Activated naive CD8-positive, alpha-beta T cell treated with anti-CD3 and anti-CD28 coated beads, Interleukin-2, amount 50 U/mL, for 24 hours (primary cell): Measurements from ENCODE around the gene USP47.
A peak's percentile ranks its signal among the peaks of the same experiment; 100 is the strongest.

Experiments used
- ATAC-seq: fragments of 150-1000 bp; cut with Tn5 transposase; one replicate; pipeline ENCODE4 v1.10.0; 2021
- DNase-seq: peaks from one replicate; pipeline ENCODE4 v3.0.0; 2021
- H3K27ac Mint-ChIP-seq: one replicate; pipeline ENCODE4 v1.8.0; 2021; ENCODE audit warnings: mild to moderate bottlenecking, mixed read lengths
- H3K27me3 Mint-ChIP-seq: one replicate; pipeline ENCODE4 v1.8.0; 2021; ENCODE audit warnings: mixed read lengths
- H3K36me3 Mint-ChIP-seq: one replicate; pipeline ENCODE4 v1.8.0; 2021; ENCODE audit warnings: low read depth, mixed read lengths
- H3K4me1 Mint-ChIP-seq: one replicate; pipeline ENCODE4 v1.8.0; 2021; ENCODE audit warnings: mixed read lengths
- H3K4me3 Mint-ChIP-seq: one replicate; pipeline ENCODE4 v1.8.0; 2021; ENCODE audit warnings: mild to moderate bottlenecking, moderate library complexity, mixed read lengths
- H3K9me3 Mint-ChIP-seq: one replicate; pipeline ENCODE4 v1.8.0; 2021; ENCODE audit warnings: mixed read lengths

The USP47 gene

DNA sequence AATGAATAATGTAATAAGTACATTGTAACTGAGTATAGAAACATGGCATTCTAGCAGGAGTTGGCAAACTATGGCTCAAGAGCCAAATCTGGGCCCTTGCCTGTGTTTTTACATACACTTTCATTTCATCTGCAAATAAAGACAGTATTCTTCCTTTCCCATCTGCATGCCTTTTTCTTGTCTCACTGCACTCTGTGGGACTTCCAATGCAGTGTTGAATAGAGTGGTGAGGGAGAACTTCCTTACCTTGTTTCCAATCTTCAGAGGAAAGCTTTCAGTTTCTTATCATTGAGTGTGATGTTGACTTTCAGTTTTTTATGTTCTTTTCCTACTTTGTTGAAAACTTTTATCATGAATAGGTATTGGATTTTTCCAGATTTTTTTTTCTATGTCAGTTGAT lies 82.1 kb downstream of the USP47 start:
- H3K4me1 Mint-ChIP-seq = peaks cover 5% of the 10 kb centered on the region
- no peaks in the 10 kb centered on the region for H3K27me3 Mint-ChIP-seq
- H3K27ac Mint-ChIP-seq = no peak overlapping the region
- peaks cover 51% of the 10 kb centered on the region for H3K36me3 Mint-ChIP-seq
- H3K9me3 Mint-ChIP-seq = no peaks in the 10 kb centered on the region
- no peak for DNase-seq
- H3K4me3 Mint-ChIP-seq = no peak overlapping the region
- ATAC-seq = no peak

GRCh38 chr11:11929920-11930319 lies 88.1 kb downstream of the USP47 start:
- H3K27ac Mint-ChIP-seq = no peak overlapping the region
- no peak overlapping the region for H3K4me3 Mint-ChIP-seq
- H3K36me3 Mint-ChIP-seq = peaks cover 44% of the 10 kb centered on the region

DNA sequence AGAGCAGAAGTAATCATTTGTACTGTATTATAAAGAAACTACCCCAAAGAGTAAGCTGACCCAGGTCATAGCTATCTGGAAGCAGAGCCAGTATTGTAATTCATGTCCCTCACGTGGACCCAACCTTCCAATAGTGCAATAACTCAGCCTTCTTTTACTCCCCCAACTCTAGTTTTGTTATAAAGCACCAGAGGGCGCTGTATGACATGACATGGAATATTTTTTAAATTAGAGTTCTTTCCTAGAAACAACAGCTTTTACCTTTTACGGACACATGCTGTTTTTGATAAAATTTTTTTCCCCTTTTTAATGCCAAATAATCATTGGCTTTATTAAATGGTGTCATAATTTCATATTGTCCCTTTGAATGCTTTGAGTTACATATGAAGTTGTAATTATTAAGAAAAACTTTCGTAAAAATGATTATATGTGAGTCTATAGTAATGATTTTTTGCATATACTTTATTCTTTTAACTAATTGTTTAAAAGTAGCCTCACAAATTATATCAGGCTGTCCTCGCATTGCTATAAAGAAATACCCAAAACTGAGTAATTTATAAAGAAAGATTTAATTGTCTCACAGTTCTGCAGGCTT lies 89.8 kb downstream of the USP47 start:
- Mint-ChIP-seq H3K9me3 (no peaks in the 10 kb centered on the region), H3K4me3 (no peak overlapping the region), H3K27me3 (no peaks in the 10 kb centered on the region), H3K4me1 (no peaks in the 10 kb centered on the region), H3K36me3 (peaks cover 31% of the 10 kb centered on the region), H3K27ac (no peak overlapping the region)
- ATAC-seq = no peak
- DNase-seq = no peak

More at GRCh38 chr11:11929920-11930319, 88.1 kb downstream of the USP47 start:
- H3K27me3 Mint-ChIP-seq = no peaks in the 10 kb centered on the region
- H3K9me3 Mint-ChIP-seq = no peaks in the 10 kb centered on the region
- DNase-seq = no peak
- no peak for ATAC-seq
- no peaks in the 10 kb centered on the region for H3K4me1 Mint-ChIP-seq

GRCh38 chr11:11935536-11935935 lies 93.8 kb downstream of the USP47 start:
- Mint-ChIP-seq H3K27me3 (no peaks in the 10 kb centered on the region), H3K27ac (no peak overlapping the region), H3K36me3 (peaks cover 41% of the 10 kb centered on the region), H3K9me3 (no peaks in the 10 kb centered on the region), H3K4me1 (no peaks in the 10 kb centered on the region), H3K4me3 (no peak overlapping the region)
- ATAC-seq (no peak), DNase-seq (no peak)

- H3K27me3 Mint-ChIP-seq = no peaks in the 10 kb centered on the region
- DNase-seq (no peak), ATAC-seq (no peak)
- no peaks in the 10 kb centered on the region for H3K9me3 Mint-ChIP-seq
- no peak overlapping the region for H3K27ac Mint-ChIP-seq
- peaks cover 48% of the 10 kb centered on the region for H3K36me3 Mint-ChIP-seq
- no peak overlapping the region for H3K4me3 Mint-ChIP-seq
- no peaks in the 10 kb centered on the region for H3K4me1 Mint-ChIP-seq
These were observed 95.7 kb downstream of the USP47 start for GRCh38 chr11:11937433-11937832.

DNA sequence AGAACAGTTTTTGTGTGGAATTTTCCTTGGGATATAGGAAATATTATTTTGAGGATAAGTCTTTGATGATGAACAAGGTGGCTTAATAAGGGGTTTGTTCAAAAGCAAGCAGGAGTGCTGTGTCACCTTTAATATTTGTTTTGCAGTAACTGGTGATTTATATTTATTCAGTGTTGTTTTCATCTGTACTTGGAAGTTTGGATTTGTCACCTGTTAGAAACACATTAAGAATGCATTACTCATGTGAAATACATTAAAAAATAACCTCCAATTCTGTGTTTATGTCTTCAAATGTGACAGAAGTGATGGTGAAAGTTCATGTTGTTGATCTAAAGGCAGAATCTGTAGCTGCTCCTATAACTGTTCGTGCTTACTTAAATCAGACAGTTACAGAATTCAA lies 96.2 kb downstream of the USP47 start:
- H3K27ac Mint-ChIP-seq = no peak overlapping the region
- H3K27me3 Mint-ChIP-seq = no peaks in the 10 kb centered on the region
- DNase-seq (no peak), ATAC-seq (no peak)
- no peaks in the 10 kb centered on the region for H3K9me3 Mint-ChIP-seq
- H3K4me3 Mint-ChIP-seq = no peak overlapping the region
- no peaks in the 10 kb centered on the region for H3K4me1 Mint-ChIP-seq
- peaks cover 50% of the 10 kb centered on the region for H3K36me3 Mint-ChIP-seq

- ATAC-seq (no peak), DNase-seq (no peak)
- no peaks in the 10 kb centered on the region for H3K9me3 Mint-ChIP-seq
- peak overlapping the region; percentile 36 for H3K27ac Mint-ChIP-seq
- no peaks in the 10 kb centered on the region for H3K27me3 Mint-ChIP-seq
- H3K4me1 Mint-ChIP-seq = no peaks in the 10 kb centered on the region
- no peak overlapping the region for H3K4me3 Mint-ChIP-seq
- H3K36me3 Mint-ChIP-seq = peaks cover 43% of the 10 kb centered on the region
These were observed 98.8 kb downstream of the USP47 start for GRCh38 chr11:11940551-11940950.

DNA sequence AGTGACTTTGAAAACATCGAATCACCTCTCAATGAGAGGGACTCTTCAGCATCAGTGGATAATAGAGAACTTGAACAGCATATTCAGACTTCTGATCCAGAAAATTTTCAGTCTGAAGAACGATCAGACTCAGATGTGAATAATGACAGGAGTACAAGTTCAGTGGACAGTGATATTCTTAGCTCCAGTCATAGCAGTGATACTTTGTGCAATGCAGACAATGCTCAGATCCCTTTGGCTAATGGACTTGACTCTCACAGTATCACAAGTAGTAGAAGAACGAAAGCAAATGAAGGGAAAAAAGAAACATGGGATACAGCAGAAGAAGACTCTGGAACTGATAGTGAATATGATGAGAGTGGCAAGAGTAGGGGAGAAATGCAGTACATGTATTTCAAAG lies 100.9 kb downstream of the USP47 start:
- Mint-ChIP-seq H3K27ac (peak overlapping the region; percentile 49), H3K27me3 (no peaks in the 10 kb centered on the region), H3K4me3 (no peak overlapping the region), H3K36me3 (peaks cover 33% of the 10 kb centered on the region), H3K4me1 (no peaks in the 10 kb centered on the region), H3K9me3 (no peaks in the 10 kb centered on the region)
- no peak for DNase-seq
- no peak for ATAC-seq

- Mint-ChIP-seq H3K9me3 (no peaks in the 10 kb centered on the region), H3K27ac (no peak overlapping the region)
These were observed 102.7 kb downstream of the USP47 start for GRCh38 chr11:11944444-11944843.

GRCh38 chr11:11946180-11946579 lies 104.4 kb downstream of the USP47 start:
- Mint-ChIP-seq H3K27me3 (no peaks in the 10 kb centered on the region), H3K36me3 (peaks cover 21% of the 10 kb centered on the region), H3K27ac (no peak overlapping the region), H3K4me3 (no peak overlapping the region), H3K9me3 (no peaks in the 10 kb centered on the region), H3K4me1 (no peaks in the 10 kb centered on the region)
- DNase-seq = no peak
- no peak for ATAC-seq

More at GRCh38 chr11:11944444-11944843, 102.7 kb downstream of the USP47 start:
- ATAC-seq (no peak), DNase-seq (no peak)
- Mint-ChIP-seq H3K4me1 (no peaks in the 10 kb centered on the region), H3K27me3 (no peaks in the 10 kb centered on the region), H3K4me3 (no peak overlapping the region), H3K36me3 (peaks cover 23% of the 10 kb centered on the region)

GRCh38 chr11:11946878-11947277 lies 105.1 kb downstream of the USP47 start:
- Mint-ChIP-seq H3K36me3 (peaks cover 23% of the 10 kb centered on the region), H3K4me1 (no peaks in the 10 kb centered on the region), H3K27ac (no peak overlapping the region), H3K4me3 (no peak overlapping the region), H3K9me3 (no peaks in the 10 kb centered on the region), H3K27me3 (no peaks in the 10 kb centered on the region)
- DNase-seq (no peak), ATAC-seq (no peak)

GRCh38 chr11:11947825-11948224 lies 106.1 kb downstream of the USP47 start:
- Mint-ChIP-seq H3K36me3 (peaks cover 25% of the 10 kb centered on the region), H3K4me3 (no peak overlapping the region), H3K4me1 (no peaks in the 10 kb centered on the region), H3K9me3 (no peaks in the 10 kb centered on the region), H3K27ac (no peak overlapping the region), H3K27me3 (no peaks in the 10 kb centered on the region)
- ATAC-seq = no peak
- DNase-seq = no peak

DNA sequence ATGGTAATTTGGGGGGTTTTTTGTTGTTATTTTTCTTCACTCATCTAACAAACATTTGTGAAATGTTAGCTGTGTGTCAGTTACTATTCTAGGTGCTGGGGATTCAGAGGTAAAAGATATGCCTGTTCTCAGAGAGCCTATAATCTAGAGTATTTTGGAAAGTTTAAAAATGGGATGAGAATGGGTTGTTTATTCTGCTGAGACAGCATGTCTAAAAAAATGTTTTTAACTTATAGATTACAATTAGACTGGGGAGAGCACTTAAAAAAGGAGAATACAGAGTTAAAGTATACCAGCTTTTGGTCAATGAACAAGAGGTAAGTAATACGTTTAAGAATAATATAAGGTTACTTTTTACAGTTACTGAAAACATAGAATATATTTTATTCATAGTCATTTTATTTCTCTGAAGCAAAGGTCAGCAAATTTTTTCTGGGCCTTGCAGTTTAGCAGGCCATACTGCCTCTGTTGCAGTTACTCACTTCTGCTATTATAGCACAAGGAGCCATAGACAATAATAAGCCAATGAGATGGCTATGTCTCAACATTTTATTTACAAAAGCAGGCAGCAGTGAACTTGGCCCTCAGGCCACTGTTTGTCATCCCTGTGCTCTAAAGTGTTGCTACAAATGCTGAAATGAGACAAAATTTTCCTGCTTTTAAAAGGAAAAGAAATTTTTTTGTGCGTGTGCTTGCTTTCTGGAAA lies 106.6 kb downstream of the USP47 start:
- no peak for ATAC-seq
- Mint-ChIP-seq H3K27ac (no peak overlapping the region), H3K9me3 (no peaks in the 10 kb centered on the region), H3K4me1 (no peaks in the 10 kb centered on the region), H3K36me3 (peaks cover 26% of the 10 kb centered on the region), H3K27me3 (no peaks in the 10 kb centered on the region), H3K4me3 (no peak overlapping the region)
- no peak for DNase-seq

DNA sequence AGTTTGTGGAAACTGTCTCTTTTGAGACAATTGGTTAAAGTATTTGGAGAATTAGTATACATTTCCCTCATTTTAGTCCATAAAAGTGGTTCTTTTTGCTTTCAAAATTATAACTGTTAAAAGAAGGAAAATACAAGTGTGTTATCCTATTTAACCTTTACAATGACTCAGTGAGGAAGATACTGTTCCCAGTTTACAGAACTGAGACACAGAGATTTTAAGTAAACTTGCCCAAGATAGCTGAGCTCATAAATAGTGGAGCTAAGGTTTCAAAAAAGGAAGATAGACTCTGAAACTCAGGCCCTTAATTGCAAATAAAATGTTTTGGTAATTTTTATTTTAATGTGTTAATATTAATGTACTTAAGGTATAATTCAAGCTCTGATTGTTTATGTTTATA lies 107.7 kb downstream of the USP47 start:
- Mint-ChIP-seq H3K4me1 (no peaks in the 10 kb centered on the region), H3K27ac (no peak overlapping the region), H3K4me3 (no peak overlapping the region), H3K36me3 (peaks cover 30% of the 10 kb centered on the region), H3K9me3 (no peaks in the 10 kb centered on the region), H3K27me3 (no peaks in the 10 kb centered on the region)
- no peak for ATAC-seq
- no peak for DNase-seq

DNA sequence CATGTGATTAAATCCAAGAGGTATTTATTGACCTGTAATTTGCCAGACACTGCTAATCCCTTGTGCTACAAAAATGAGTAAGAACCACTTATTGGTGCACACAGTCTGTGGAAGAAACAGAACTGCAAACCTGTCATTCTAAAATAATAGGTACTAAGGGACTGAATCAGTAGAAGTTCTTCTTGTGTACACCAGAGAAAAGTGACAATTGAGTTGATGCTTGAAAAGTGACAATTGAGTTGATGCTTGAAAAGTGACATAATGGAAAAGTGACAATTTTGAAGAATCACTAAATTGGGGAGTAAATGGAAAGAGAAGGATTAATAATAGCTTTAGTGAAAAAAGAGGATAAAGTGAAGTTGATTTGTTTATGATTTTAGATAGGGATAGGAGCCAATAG lies 110.3 kb downstream of the USP47 start:
- H3K27ac Mint-ChIP-seq = peak overlapping the region; percentile 3
- ATAC-seq = no peak
- H3K4me3 Mint-ChIP-seq = no peak overlapping the region
- peaks cover 47% of the 10 kb centered on the region for H3K36me3 Mint-ChIP-seq
- H3K9me3 Mint-ChIP-seq = no peaks in the 10 kb centered on the region
- H3K27me3 Mint-ChIP-seq = no peaks in the 10 kb centered on the region
- no peak for DNase-seq
- no peaks in the 10 kb centered on the region for H3K4me1 Mint-ChIP-seq
